Breast epithelium (tissue), 4 donors: Measurements from ENCODE around the gene NFATC3. TPM values are rescaled to one million over a fixed set of nuclear protein-coding genes. Genes with fewer than 3 reads are reported as not detected.

Experiments
- DNase-seq, 2 donors: peaks; one replicate each; pipeline ENCODE4 v3.0.0-alpha.2; 2019; ENCODE audit warnings: low spot score in 2 of 2
- H3K27ac ChIP-seq, 2 donors: fragments of 200-600 bp; sonication (generic) in 1 of 2; one replicate each; pipeline ENCODE4 v1.5.1; 2016 to 2019; ENCODE audit warnings: mild to moderate bottlenecking in 1 of 2
- H3K27me3 ChIP-seq, 2 donors: fragments of 200-600 bp; sonication (generic) in 1 of 2; one replicate each; pipeline versions ENCODE4 v1.5.1 to v1.6.0; 2017 to 2019; ENCODE audit warnings: control low read depth in 1 of 2, mild to moderate bottlenecking in 1 of 2
- H3K36me3 ChIP-seq: fragments of 200-600 bp; one replicate; pipeline ENCODE4 v1.5.1; 2019
- H3K4me1 ChIP-seq, 2 donors: fragments of 200-600 bp; sonication (generic); one replicate each; pipeline ENCODE4 v1.5.1; 2016 to 2019; ENCODE audit warnings: control low read depth in 1 of 2
- H3K4me3 ChIP-seq, 3 donors: fragments of 200-600 bp; sonication (generic); 1 replicate in 2 of 3; 2 replicates in 1 of 3; pipeline ENCODE4 v1.5.1; 2016 to 2019; ENCODE audit warnings: mild to moderate bottlenecking in 3 of 3, moderate library complexity in 2 of 3
- H3K9me3 ChIP-seq, 2 donors: fragments of 200-600 bp; sonication (generic) in 1 of 2; one replicate each; pipeline ENCODE4 v1.5.1; 2016 to 2019; ENCODE audit warnings: control low read depth in 1 of 2
- CTCF ChIP-seq, 3 donors: fragments of 450-650 bp; IDR thresholded peaks; one replicate each; pipeline ENCODE4 v1.5.1; 2016 to 2017; ENCODE audit warnings: antibody characterized with exemption in 3 of 3, mild to moderate bottlenecking in 3 of 3, moderate library complexity in 3 of 3
- POLR2A ChIP-seq: fragments of 450-650 bp; IDR thresholded peaks from one replicate; pipeline ENCODE4 v1.6.1; 2016; ENCODE audit warnings: antibody characterized with exemption, mild to moderate bottlenecking, moderate library complexity
- POLR2AphosphoS5 ChIP-seq, 3 donors: sonication (generic); formaldehyde crosslinking; IDR thresholded peaks; one replicate each; pipeline ENCODE4 v1.6.1; 2017; ENCODE audit warnings: antibody characterized with exemption in 3 of 3
- intact Hi-C: fragments of 100-400 bp; cut with DNase I; formaldehyde crosslinking; loops from one replicate; pipeline ENCODE4 v1.15.1; 2023; ENCODE audit warnings: low total_unique reads
- total RNA-seq, 3 donors: library from RNA; depleted of rRNA; stranded (reverse); fragments of >200 nt; gene quantifications; one replicate each; pipeline ENCODE4 v1.1.0, GENCODE V29; 2016

The NFATC3 gene
- total RNA-seq, 3 donors from 2014 or later, result 52.0 to 64.2 (median 60.6) TPM

DNA sequence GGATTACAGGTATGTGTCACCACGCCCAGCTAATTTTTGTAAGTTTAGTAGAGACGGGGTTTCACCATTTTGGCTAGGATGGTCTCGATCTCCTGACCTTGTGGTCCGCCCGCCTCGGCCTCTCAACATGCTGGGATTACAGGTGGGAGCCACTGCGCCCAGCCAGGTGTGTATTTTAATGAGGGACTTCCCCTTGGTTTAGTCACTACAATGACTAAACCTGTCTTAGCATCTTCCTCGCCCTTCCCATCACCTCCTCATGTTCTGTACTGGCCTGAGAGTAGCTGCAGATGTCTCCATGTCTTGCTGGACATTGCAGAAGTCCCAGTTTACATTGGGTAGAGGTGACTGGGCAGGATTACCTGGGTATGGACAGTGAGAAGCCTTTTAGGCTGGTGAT lies 188.7 kb downstream of the NFATC3 start:
- no peaks in the 10 kb centered on the region for H3K36me3 ChIP-seq
- no peak overlapping the region for H3K4me3 ChIP-seq
- no peak for DNase-seq
- peak overlapping the region in 1 of 2 donors; percentile 3 for H3K27ac ChIP-seq
- intact Hi-C loops, result no loop called here
- H3K27me3 ChIP-seq, result no peaks in the 10 kb centered on the region
- no peaks in the 10 kb centered on the region for H3K9me3 ChIP-seq
- TF ChIP-seq POLR2A (no peak), POLR2AphosphoS5 (IDR thresholded peaks at IDR 0.05) (no peak), CTCF (IDR thresholded peaks at IDR 0.05) (no peak)
- no peaks in the 10 kb centered on the region for H3K4me1 ChIP-seq

DNA sequence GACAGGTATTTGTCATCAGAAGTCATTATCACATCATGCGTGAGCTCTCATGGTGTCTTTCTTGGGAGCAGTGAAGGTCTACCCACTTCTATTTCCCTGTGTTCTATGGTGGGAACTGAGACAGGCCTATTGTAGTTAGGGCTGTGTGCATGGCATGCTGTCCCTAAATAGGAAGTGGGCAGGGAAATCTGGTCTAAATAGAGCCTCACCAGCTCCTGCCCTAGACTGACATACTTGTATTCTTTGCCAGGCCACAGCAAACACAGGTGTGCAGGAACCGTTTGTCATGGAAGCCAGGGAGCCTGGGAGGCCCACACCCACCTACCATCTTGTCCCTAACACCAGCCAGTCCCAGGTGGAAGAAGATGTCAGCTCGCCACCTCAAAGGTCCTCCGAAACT lies 189.3 kb downstream of the NFATC3 start:
- Histone ChIP-seq H3K9me3 (no peaks in the 10 kb centered on the region), H3K36me3 (no peaks in the 10 kb centered on the region), H3K27ac (peak overlapping the region in 1 of 2 donors; percentile 3), H3K4me1 (no peaks in the 10 kb centered on the region), H3K27me3 (no peaks in the 10 kb centered on the region), H3K4me3 (no peak overlapping the region)
- no peak for DNase-seq
- intact Hi-C loops, result no loop called here
- no peak for TF ChIP-seq POLR2AphosphoS5 (IDR thresholded peaks at IDR 0.05)
- TF ChIP-seq CTCF (IDR thresholded peaks at IDR 0.05), result no peak
- TF ChIP-seq POLR2A, result no peak

- no peak for DNase-seq
- Histone ChIP-seq H3K9me3 (no peaks in the 10 kb centered on the region), H3K36me3 (no peaks in the 10 kb centered on the region), H3K27me3 (no peaks in the 10 kb centered on the region), H3K4me3 (no peak overlapping the region), H3K4me1 (no peaks in the 10 kb centered on the region), H3K27ac (peak overlapping the region; percentile 28 to 74)
- intact Hi-C loops, result no loop called here
- TF ChIP-seq POLR2A, result no peak
- TF ChIP-seq POLR2AphosphoS5 (IDR thresholded peaks at IDR 0.05), result no peak
- TF ChIP-seq CTCF (IDR thresholded peaks at IDR 0.05), result no peak
These were observed 190.5 kb downstream of the NFATC3 start for GRCh38 chr16:68275611-68276191.

GRCh38 chr16:68276223-68276622 lies 191.1 kb downstream of the NFATC3 start:
- no peaks in the 10 kb centered on the region for H3K9me3 ChIP-seq
- no peaks in the 10 kb centered on the region for H3K27me3 ChIP-seq
- TF ChIP-seq POLR2AphosphoS5 (IDR thresholded peaks at IDR 0.05), result no peak
- TF ChIP-seq CTCF (IDR thresholded peaks at IDR 0.05), result no peak
- no peak for TF ChIP-seq POLR2A
- no peaks in the 10 kb centered on the region for H3K36me3 ChIP-seq
- H3K4me3 ChIP-seq, result no peak overlapping the region
- H3K27ac ChIP-seq, result peak overlapping the region; percentile 28 to 74
- intact Hi-C loops, result no loop called here
- no peak for DNase-seq
- no peaks in the 10 kb centered on the region for H3K4me1 ChIP-seq

Other genes starting within 250 kb of the NFATC3 start
- 10 to 100 TPM; 51.1 to 57.8 (median 53.0) TPM for gene THAP11, start 243.1 kb upstream of the NFATC3 start, total RNA-seq
- 100 to 1,000 TPM in 1 of 3 donors, 10 to 100 TPM in 2; 91.5 to 168 (median 94.8) TPM for gene NUTF2, start 238.4 kb upstream of the NFATC3 start, total RNA-seq
- gene CENPT, start 237.7 kb upstream of the NFATC3 start, total RNA-seq, result 10 to 100 TPM; 35.0 to 52.0 (median 51.5) TPM
- gene EDC4, start 212.3 kb upstream of the NFATC3 start, total RNA-seq, result 10 to 100 TPM; 43.3 to 57.0 (median 53.6) TPM
- gene NRN1L, start 200.5 kb upstream of the NFATC3 start, total RNA-seq, result 1 to 10 TPM in 2 of 3 donors, not detected in 1; 1.3 to 1.4 TPM
- gene PSKH1, start 192.1 kb upstream of the NFATC3 start, total RNA-seq, result 10 to 100 TPM; 17.3 to 20.5 (median 17.4) TPM
- 1 to 10 TPM; 1.0 to 2.6 (median 1.8) TPM for gene CTRL, start 153.5 kb upstream of the NFATC3 start, total RNA-seq
- 10 to 100 TPM; 32.1 to 46.2 (median 34.1) TPM for gene PSMB10, start 148.5 kb upstream of the NFATC3 start, total RNA-seq
- gene LCAT, start 141.2 kb upstream of the NFATC3 start, total RNA-seq, result 10 to 100 TPM; 11.8 to 18.6 (median 15.4) TPM
- 10 to 100 TPM; 32.1 to 64.9 (median 53.6) TPM for gene SLC12A4, start 116.7 kb upstream of the NFATC3 start, total RNA-seq
- gene DPEP3, start 104.9 kb upstream of the NFATC3 start, total RNA-seq, result under 1 TPM in 1 of 3 donors, not detected in 2; 0.29 TPM
- gene DPEP2, start 85.9 kb upstream of the NFATC3 start, total RNA-seq, result 1 to 10 TPM; 1.3 to 7.7 (median 2.5) TPM
- gene DPEP2NB, start 69.5 kb upstream of the NFATC3 start, total RNA-seq, result not detected
- 1 to 10 TPM; 7.2 to 7.5 (median 7.5) TPM for gene DDX28, start 62.1 kb upstream of the NFATC3 start, total RNA-seq
- gene DUS2, start 62.1 kb upstream of the NFATC3 start, total RNA-seq, result 10 to 100 TPM in 1 of 3 donors, 1 to 10 TPM in 2; 6.9 to 10.5 (median 7.7) TPM
- 10 to 100 TPM in 2 of 3 donors, under 1 TPM in 1; 0.80 to 58.0 (median 26.5) TPM for gene ESRP2, start 150.8 kb downstream of the NFATC3 start, total RNA-seq
- 10 to 100 TPM; 15.4 to 34.7 (median 19.8) TPM for gene PLA2G15, start 160.0 kb downstream of the NFATC3 start, total RNA-seq
- 100 to 1,000 TPM in 1 of 3 donors, 10 to 100 TPM in 2; 43.2 to 284 (median 65.2) TPM for gene SLC7A6, start 179.2 kb downstream of the NFATC3 start, total RNA-seq
- gene SLC7A6OS, start 225.6 kb downstream of the NFATC3 start, total RNA-seq, result 10 to 100 TPM; 16.4 to 18.6 (median 16.5) TPM
- gene PRMT7, start 225.6 kb downstream of the NFATC3 start, total RNA-seq, result 10 to 100 TPM; 38.4 to 53.4 (median 41.0) TPM